Measurements from ENCODE around the gene GPRC5C. TPM values are rescaled to one million over a fixed set of nuclear protein-coding genes. Genes with fewer than 3 reads are reported as not detected.

Gene GPRC5C
- total and polyA plus RNA-seq, 2 donors (not counting 3 experiments of a cell fraction or from before 2014, with no cell fraction given), result not detected

- FAIRE-seq (no peak), DNase-seq (ENCODE audit: low read depth, low spot score) (no peak)
- Histone ChIP-seq H3K4me2 (ENCODE audit: insufficient read depth, low read length) (no peak overlapping the region), H3K4me1 (ENCODE audit: control insufficient read depth, extremely low read depth, insufficient read depth, low read length) (no peaks in the 10 kb centered on the region), H3K27me3 (ENCODE audit: control insufficient read depth in 2 of 2, insufficient read depth in 2 of 2, low read length in 2 of 2) (no peaks in the 10 kb centered on the region), H3K9me1 (replicated peaks; ENCODE audit: control insufficient read depth, extremely low read depth, insufficient read depth, low read length) (no peaks in the 10 kb centered on the region), H2AFZ (ENCODE audit: low read depth, low read length) (no peak overlapping the region), H3K4me3 (replicated peaks in 1 of 3; ENCODE audit: insufficient read depth in 1 of 3, low read depth in 1 of 3, low read length in 3 of 3) (no peak overlapping the region), H3K36me3 (ENCODE audit: control insufficient read depth in 2 of 2, extremely low read depth in 1 of 2, insufficient read depth in 2 of 2, low read length in 2 of 2) (no peaks in the 10 kb centered on the region), H4K20me1 (replicated peaks; ENCODE audit: control insufficient read depth, extremely low read depth, insufficient read depth, low read length) (no peaks in the 10 kb centered on the region), H3K79me2 (ENCODE audit: control insufficient read depth, insufficient read depth, low read length) (no peaks in the 10 kb centered on the region), H3K9ac (replicated peaks; ENCODE audit: extremely low read depth, insufficient read depth, low read length) (no peak overlapping the region), H3K27ac (ENCODE audit: insufficient read depth, low read depth, low read length) (no peak overlapping the region), H3K9me3 (replicated peaks; ENCODE audit: control insufficient read depth, insufficient read depth, low read length) (no peaks in the 10 kb centered on the region)
- TF ChIP-seq GATA2 (IDR thresholded peaks at IDR 0.05; ENCODE audit: insufficient read depth, insufficient read length, low read depth, low read length) (no peak), CTCF (IDR thresholded peaks at IDR 0.05; ENCODE audit: extremely low read depth in 1 of 2, insufficient read depth in 1 of 2, low read depth in 1 of 2, low read length in 2 of 2) (no peak), JUN (IDR thresholded peaks at IDR 0.05; ENCODE audit: borderline replicate concordance, insufficient read depth, insufficient read length, low read depth) (no peak), POLR2A (IDR thresholded peaks at IDR 0.05; ENCODE audit: low read depth, low read length) (no peak), FOS (IDR thresholded peaks at IDR 0.05; ENCODE audit: borderline replicate concordance, insufficient read depth, low read length) (no peak), EZH2 (IDR thresholded peaks at IDR 0.05; ENCODE audit: borderline replicate concordance, low read depth, low read length, severe bottlenecking) (no peak), POLR2AphosphoS5 (IDR thresholded peaks at IDR 0.05; ENCODE audit: insufficient read depth, low read depth, low read length) (no peak), MYC (IDR thresholded peaks at IDR 0.05; ENCODE audit: low read depth, low read length) (no peak)
- TF ChIP-seq, protein P1, sequence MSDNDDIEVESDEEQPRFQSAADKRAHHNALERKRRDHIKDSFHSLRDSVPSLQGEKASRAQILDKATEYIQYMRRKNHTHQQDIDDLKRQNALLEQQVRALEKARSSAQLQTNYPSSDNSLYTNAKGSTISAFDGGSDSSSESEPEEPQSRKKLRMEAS (IDR thresholded peaks at IDR 0.05; ENCODE audit: insufficient read depth, insufficient read length), result no peak
- ChIA-PET CTCF (interaction anchor here (0.6 to 0.8 kb wide), 2 partner anchors 10 to 25 kb away, joined by 3 to 4 read pairs; partner anchors contain the start of gene BTBD17), POLR2A (no interaction called here)
- dilution Hi-C loops (cut with MboI; ENCODE audit: extremely low pct_ligation_motif_present, low sequenced_read_pairs) (no loop called here), intact Hi-C loops (cut with micrococcal nuclease) (no loop called here)
- BruUV-seq (replicated peaks), result no TSS peak
Measured at GRCh38 chr17:74386386-74386785, 45.5 kb upstream of the GPRC5C start.
